Brain microvascular endothelial cell (primary cell): Measurements from ENCODE around the gene POLR3B.

Source experiments
- DNase-seq: peaks from one replicate; pipeline ENCODE4 v3.0.0-alpha.2; 2020
- H3K27ac ChIP-seq: fragments of 250-450 bp; sonication (Bioruptor Pico); 2 replicates; pipeline ENCODE4 v1.5.1; 2020; ENCODE audit warnings: mild to moderate bottlenecking, moderate library complexity
- H3K27me3 ChIP-seq: fragments of 250-450 bp; sonication (Bioruptor Pico); replicated peaks from 2 replicates; pipeline ENCODE4 v1.5.1; 2020; ENCODE audit warnings: mild to moderate bottlenecking
- H3K36me3 ChIP-seq: fragments of 250-450 bp; sonication (Bioruptor Pico); replicated peaks from 2 replicates; pipeline ENCODE4 v1.5.1; 2020; ENCODE audit warnings: mild to moderate bottlenecking
- H3K4me3 ChIP-seq: 2 replicates; pipeline ENCODE4 v1.5.1; 2011; ENCODE audit warnings: low read depth, mild to moderate bottlenecking, control low read depth, low read length, moderate library complexity
- CTCF ChIP-seq: IDR thresholded peaks from 2 replicates; pipeline ENCODE4 v1.5.1; 2011; ENCODE audit warnings: low read depth, mild to moderate bottlenecking, moderate library complexity, low read length, control low read depth, inconsistent platforms; ENCODE audit errors: missing control alignments
- in situ Hi-C: cut with HindIII; loops from 2 replicates; pipeline ENCODE4 v1.10.0; 2017; ENCODE audit warnings: low sequenced_read_pairs, low pct_ligation_motif_present

The POLR3B gene

DNA sequence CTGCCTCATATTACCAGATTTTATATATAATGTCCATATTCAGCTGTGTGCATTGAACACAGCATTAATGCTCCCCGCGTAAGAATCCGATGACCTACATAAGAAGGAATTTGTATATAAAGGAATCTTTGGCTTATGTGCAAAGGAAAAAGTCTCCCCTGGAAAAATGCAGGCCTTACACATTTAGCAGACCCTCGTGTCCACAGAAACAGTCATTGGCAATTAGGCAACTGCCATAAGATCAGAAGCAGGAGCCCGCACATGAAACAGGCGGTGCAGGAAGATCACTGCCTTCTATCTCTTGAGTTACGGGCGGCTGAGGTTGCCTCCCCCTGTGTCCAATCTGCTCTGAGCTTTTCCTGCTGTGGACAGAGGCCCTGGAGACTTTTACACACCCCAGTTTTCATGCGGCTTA, 162.1 kb downstream of the POLR3B start:
- Histone ChIP-seq H3K36me3 (no peaks in the 10 kb centered on the region), H3K4me3 (no peak overlapping the region), H3K27ac (no peak overlapping the region), H3K27me3 (no peaks in the 10 kb centered on the region)
- in situ Hi-C loops = no loop called here
- no peak for TF ChIP-seq CTCF
- no peak for DNase-seq

- TF ChIP-seq CTCF = no peak
- no peak for DNase-seq
- Histone ChIP-seq H3K36me3 (no peaks in the 10 kb centered on the region), H3K27ac (no peak overlapping the region), H3K4me3 (no peak overlapping the region), H3K27me3 (no peaks in the 10 kb centered on the region)
- in situ Hi-C loops = no loop called here
Observed at GRCh38 chr12:106521901-106522300, 164.4 kb downstream of the POLR3B start.

DNA sequence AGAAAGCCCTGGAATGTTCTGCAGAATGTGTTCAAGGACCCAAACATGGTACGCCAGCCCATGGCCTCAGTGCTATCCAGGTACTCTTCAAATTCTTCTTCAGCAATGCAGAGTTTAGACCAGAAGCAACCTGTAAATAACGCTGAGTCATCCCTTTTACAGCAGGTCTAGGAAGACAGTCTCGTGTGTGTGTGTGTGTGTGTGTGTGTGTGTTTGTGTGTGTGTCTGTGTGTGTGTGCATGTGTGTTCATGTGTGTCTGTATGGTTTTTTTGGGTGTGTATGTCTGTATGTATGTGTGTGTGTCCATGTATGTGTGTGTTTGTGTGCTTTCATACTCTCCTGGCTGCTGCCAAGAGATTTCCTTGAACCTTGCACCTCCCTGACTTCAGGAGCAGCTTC, 165.2 kb downstream of the POLR3B start:
- Histone ChIP-seq H3K27ac (no peak overlapping the region), H3K27me3 (no peaks in the 10 kb centered on the region), H3K36me3 (no peaks in the 10 kb centered on the region), H3K4me3 (no peak overlapping the region)
- in situ Hi-C loops = no loop called here
- DNase-seq = no peak
- TF ChIP-seq CTCF = no peak

GRCh38 chr12:106527356-106527755, 169.8 kb downstream of the POLR3B start:
- peak; percentile 11 for DNase-seq
- Histone ChIP-seq H3K27ac (no peak overlapping the region), H3K27me3 (no peaks in the 10 kb centered on the region), H3K4me3 (no peak overlapping the region), H3K36me3 (no peaks in the 10 kb centered on the region)
- no peak for TF ChIP-seq CTCF
- in situ Hi-C loops = no loop called here

DNA sequence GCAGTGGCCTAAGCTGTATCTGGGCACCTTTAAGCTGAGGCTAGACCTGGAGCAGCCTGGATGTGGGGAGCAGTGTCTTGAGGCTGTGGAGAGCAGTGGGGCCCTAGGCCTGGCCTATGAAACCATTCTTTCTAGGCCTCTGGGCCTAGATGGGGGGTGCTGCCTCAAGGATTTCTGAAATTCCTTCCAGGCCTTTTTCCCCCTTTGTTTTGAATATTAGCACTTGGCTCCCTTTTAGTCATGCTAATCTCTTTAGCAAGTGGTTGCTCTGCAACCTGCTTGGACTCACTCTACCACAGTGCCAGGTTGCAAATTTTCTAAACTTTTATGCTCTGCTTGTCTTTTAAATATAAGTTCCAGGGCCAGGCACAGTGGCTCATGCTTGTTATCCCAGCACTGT, 183.7 kb downstream of the POLR3B start:
- no peak for DNase-seq
- TF ChIP-seq CTCF = no peak
- H3K4me3 ChIP-seq = no peak overlapping the region
- H3K36me3 ChIP-seq = no peaks in the 10 kb centered on the region
- no peak overlapping the region for H3K27ac ChIP-seq
- in situ Hi-C loops = no loop called here
- no peaks in the 10 kb centered on the region for H3K27me3 ChIP-seq

GRCh38 chr12:106551410-106551809, 193.9 kb downstream of the POLR3B start:
- no peak for TF ChIP-seq CTCF
- no peak for DNase-seq

More at GRCh38 chr12:106551410-106551809, 193.9 kb downstream of the POLR3B start:
- in situ Hi-C loops = no loop called here
- Histone ChIP-seq H3K27ac (no peak overlapping the region), H3K27me3 (no peaks in the 10 kb centered on the region), H3K4me3 (no peak overlapping the region), H3K36me3 (no peaks in the 10 kb centered on the region)
